GM12878 (cell line): ENCODE results near the gene SLITRK1. TPM values are rescaled to one million over a fixed set of nuclear protein-coding genes. Genes with fewer than 3 reads are reported as not detected.

Experiments
- BHLHE40 ChIP-seq, 2 experiments: fragments of 450-650 bp in 1 of 2; IDR thresholded peaks; 2 replicates each; pipeline ENCODE4 v1.6.1; 2011 to 2017; ENCODE audit warnings: low read depth in 2 of 2, borderline replicate concordance in 1 of 2, improper control_type of control experiment in 1 of 2, low read length in 1 of 2, mild to moderate bottlenecking in 1 of 2
- CHD2 ChIP-seq: IDR thresholded peaks from 2 replicates; pipeline ENCODE4 v1.6.1; 2011; ENCODE audit warnings: low read depth, low read length, improper control_type of control experiment, borderline replicate concordance
- HDAC2 ChIP-seq: fragments of 200-600 bp; sonication (generic); IDR thresholded peaks from 2 replicates; pipeline ENCODE4 v1.6.1; 2017
- HDAC6 ChIP-seq: fragments of 200-600 bp; sonication (generic); IDR thresholded peaks from one replicate; pipeline ENCODE4 v1.8.0; 2017; ENCODE audit warnings: antibody characterized with exemption; ENCODE audit not compliant: unreplicated experiment
- MEF2A ChIP-seq: IDR thresholded peaks from 2 replicates; pipeline ENCODE4 v1.6.1; 2011; ENCODE audit warnings: low read depth, mild to moderate bottlenecking, low read length, moderate library complexity; ENCODE audit not compliant: insufficient read depth
- MTA2 ChIP-seq: fragments of 450-650 bp; IDR thresholded peaks from 2 replicates; pipeline ENCODE4 v1.6.1; 2016; ENCODE audit warnings: low read depth, mild to moderate bottlenecking, moderate library complexity
- NBN ChIP-seq: fragments of 450-650 bp; IDR thresholded peaks from 2 replicates; pipeline ENCODE4 v1.6.1; 2016
- NFIC ChIP-seq: IDR thresholded peaks from 2 replicates; pipeline ENCODE4 v1.6.1; 2012; ENCODE audit warnings: low read depth, mild to moderate bottlenecking, inconsistent platforms, low read length, moderate library complexity
- NFYA ChIP-seq: IDR thresholded peaks from 2 replicates; pipeline ENCODE4 v1.6.1; 2011; ENCODE audit warnings: low read depth, mild to moderate bottlenecking, low read length, improper control_type of control experiment, borderline replicate concordance
- NR2F1 ChIP-seq: fragments of 450-650 bp; conservative IDR thresholded peaks from 2 replicates; pipeline ENCODE4 v1.6.1; 2017; ENCODE audit warnings: mild to moderate bottlenecking
- SKIL ChIP-seq: fragments of 450-650 bp; IDR thresholded peaks from 2 replicates; pipeline ENCODE4 v1.6.1; 2017; ENCODE audit warnings: mild to moderate bottlenecking, low read depth, inconsistent platforms; ENCODE audit not compliant: poor library complexity, severe bottlenecking
- TCF3 ChIP-seq: IDR thresholded peaks from 2 replicates; pipeline ENCODE4 v1.6.1; 2012; ENCODE audit warnings: low read depth, mild to moderate bottlenecking, low read length, borderline replicate concordance; ENCODE audit not compliant: insufficient read depth
- TCF7 ChIP-seq: IDR thresholded peaks from 2 replicates; pipeline ENCODE4 v1.6.1; 2014; ENCODE audit warnings: antibody characterized with exemption, borderline replicate concordance
- WRNIP1 ChIP-seq: IDR thresholded peaks from 2 replicates; pipeline ENCODE4 v1.6.1; 2011; ENCODE audit warnings: low read depth, low read length, improper control_type of control experiment, borderline replicate concordance
- YBX1 ChIP-seq: fragments of 450-650 bp; IDR thresholded peaks from 2 replicates; pipeline ENCODE4 v1.6.1; 2016; ENCODE audit warnings: antibody characterized with exemption
- ZNF24 ChIP-seq: fragments of 450-650 bp; IDR thresholded peaks from 2 replicates; pipeline ENCODE4 v1.6.1; 2017; ENCODE audit warnings: antibody characterized with exemption, mild to moderate bottlenecking
- ZZZ3 ChIP-seq: IDR thresholded peaks from 2 replicates; pipeline ENCODE4 v1.6.1; 2011; ENCODE audit warnings: low read depth; ENCODE audit not compliant: control insufficient read depth, insufficient read length
- polyA plus RNA-seq, 11 experiments: library from polyadenylated mRNA; depleted of rRNA in 4 of 11; unstranded in 6 of 11; stranded (reverse) in 5 of 11; fragments of >200 nt; fragmentation: Nextera tagmentation in 4 of 11; fragmentation: Illumina TruSeq in 1 of 11; extraction: Ambion mirVana in 4 of 11; extraction: Trizol in 1 of 11; gene quantifications; 1 replicate in 1 of 11; 2 replicates in 10 of 11; pipeline versions ENCODE4 v1.2.1 to v1.2.3, GENCODE V29; 2011 to 2016; ENCODE audit warnings: inconsistent platforms in 2 of 11, missing spikeins in 2 of 11, low read depth in 1 of 11
- total RNA-seq, 4 experiments: library from RNA; depleted of rRNA in 3 of 4; stranded (reverse); fragments of >200 nt in 3 of 4; fragmentation: Illumina TruSeq in 1 of 4; extraction: Trizol in 1 of 4; gene quantifications; 2 replicates each; pipeline versions ENCODE4 v1.2.1 to v1.2.3, GENCODE V29; 2013 to 2021
- TF ChIP-seq, protein P1 (sequence below): fragments of 450-650 bp; IDR thresholded peaks from 2 replicates; pipeline ENCODE4 v1.6.1; 2017; ENCODE audit warnings: mild to moderate bottlenecking
- TF ChIP-seq, protein P2 (sequence below): IDR thresholded peaks from 2 replicates; pipeline ENCODE4 v1.6.1; 2012; ENCODE audit warnings: improper control_type of control experiment, low read depth, low read length; ENCODE audit not compliant: insufficient replicate concordance
- TF ChIP-seq, protein P3 (sequence below): IDR thresholded peaks from 2 replicates; pipeline ENCODE4 v1.6.1; 2012; ENCODE audit warnings: low read depth, low read length, improper control_type of control experiment

SLITRK1 gene
- total and polyA plus RNA-seq, 10 of the 15 experiments (the other 5 are each of a cell fraction or from before 2014, with no cell fraction given), result 0.03 to 0.78 (median 0.26) TPM

DNA sequence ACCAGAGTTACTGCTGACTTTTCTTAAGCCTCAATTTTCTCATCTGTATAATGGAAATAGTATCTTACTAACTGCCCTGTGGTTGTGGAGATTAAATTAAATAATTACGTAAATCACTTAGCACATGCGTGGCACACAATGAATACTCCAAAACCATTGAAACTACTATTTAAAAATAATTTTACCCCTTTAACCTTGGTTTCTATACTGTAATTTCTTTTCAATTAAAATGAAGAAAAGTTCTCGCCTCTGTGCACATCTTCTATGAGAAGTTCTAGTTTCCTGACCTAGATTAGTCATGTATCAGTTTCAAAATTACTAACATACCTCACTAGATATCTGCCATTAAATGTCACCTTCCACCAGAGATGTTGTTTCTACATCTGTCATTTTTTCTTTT lies 5.7 kb downstream of the SLITRK1 start (continued):
- TF ChIP-seq YBX1 (no peak), BHLHE40 (IDR thresholded peaks at IDR 0.05; ENCODE audit: borderline replicate concordance in 1 of 2, low read depth in 2 of 2, low read length in 1 of 2) (peak; percentile 42 to 62; a peak in 2 of 4 replicates), SKIL (peak; percentile 56), NFYA (no peak), HDAC6 (no peak), MEF2A (peak; percentile 50; the same call in 1 of the 2 replicates), HDAC2 (no peak), NR2F1 (peak; percentile 96), ZNF24 (0 out of 2 replicates have a peak, but pooled peaks have one; percentile 56), TCF7 (no peak), NBN (no peak; the same call in 1 of the 2 replicates), MTA2 (peak; percentile 98), ZZZ3 (no peak), WRNIP1 (no peak), TCF3 (no peak), NFIC (peak; percentile 69; the same call in 1 of the 2 replicates), CHD2 (no peak)
- TF ChIP-seq, protein P1, sequence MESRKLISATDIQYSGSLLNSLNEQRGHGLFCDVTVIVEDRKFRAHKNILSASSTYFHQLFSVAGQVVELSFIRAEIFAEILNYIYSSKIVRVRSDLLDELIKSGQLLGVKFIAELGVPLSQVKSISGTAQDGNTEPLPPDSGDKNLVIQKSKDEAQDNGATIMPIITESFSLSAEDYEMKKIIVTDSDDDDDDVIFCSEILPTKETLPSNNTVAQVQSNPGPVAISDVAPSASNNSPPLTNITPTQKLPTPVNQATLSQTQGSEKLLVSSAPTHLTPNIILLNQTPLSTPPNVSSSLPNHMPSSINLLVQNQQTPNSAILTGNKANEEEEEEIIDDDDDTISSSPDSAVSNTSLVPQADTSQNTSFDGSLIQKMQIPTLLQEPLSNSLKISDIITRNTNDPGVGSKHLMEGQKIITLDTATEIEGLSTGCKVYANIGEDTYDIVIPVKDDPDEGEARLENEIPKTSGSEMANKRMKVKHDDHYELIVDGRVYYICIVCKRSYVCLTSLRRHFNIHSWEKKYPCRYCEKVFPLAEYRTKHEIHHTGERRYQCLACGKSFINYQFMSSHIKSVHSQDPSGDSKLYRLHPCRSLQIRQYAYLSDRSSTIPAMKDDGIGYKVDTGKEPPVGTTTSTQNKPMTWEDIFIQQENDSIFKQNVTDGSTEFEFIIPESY, result no peak
- TF ChIP-seq, protein P2, sequence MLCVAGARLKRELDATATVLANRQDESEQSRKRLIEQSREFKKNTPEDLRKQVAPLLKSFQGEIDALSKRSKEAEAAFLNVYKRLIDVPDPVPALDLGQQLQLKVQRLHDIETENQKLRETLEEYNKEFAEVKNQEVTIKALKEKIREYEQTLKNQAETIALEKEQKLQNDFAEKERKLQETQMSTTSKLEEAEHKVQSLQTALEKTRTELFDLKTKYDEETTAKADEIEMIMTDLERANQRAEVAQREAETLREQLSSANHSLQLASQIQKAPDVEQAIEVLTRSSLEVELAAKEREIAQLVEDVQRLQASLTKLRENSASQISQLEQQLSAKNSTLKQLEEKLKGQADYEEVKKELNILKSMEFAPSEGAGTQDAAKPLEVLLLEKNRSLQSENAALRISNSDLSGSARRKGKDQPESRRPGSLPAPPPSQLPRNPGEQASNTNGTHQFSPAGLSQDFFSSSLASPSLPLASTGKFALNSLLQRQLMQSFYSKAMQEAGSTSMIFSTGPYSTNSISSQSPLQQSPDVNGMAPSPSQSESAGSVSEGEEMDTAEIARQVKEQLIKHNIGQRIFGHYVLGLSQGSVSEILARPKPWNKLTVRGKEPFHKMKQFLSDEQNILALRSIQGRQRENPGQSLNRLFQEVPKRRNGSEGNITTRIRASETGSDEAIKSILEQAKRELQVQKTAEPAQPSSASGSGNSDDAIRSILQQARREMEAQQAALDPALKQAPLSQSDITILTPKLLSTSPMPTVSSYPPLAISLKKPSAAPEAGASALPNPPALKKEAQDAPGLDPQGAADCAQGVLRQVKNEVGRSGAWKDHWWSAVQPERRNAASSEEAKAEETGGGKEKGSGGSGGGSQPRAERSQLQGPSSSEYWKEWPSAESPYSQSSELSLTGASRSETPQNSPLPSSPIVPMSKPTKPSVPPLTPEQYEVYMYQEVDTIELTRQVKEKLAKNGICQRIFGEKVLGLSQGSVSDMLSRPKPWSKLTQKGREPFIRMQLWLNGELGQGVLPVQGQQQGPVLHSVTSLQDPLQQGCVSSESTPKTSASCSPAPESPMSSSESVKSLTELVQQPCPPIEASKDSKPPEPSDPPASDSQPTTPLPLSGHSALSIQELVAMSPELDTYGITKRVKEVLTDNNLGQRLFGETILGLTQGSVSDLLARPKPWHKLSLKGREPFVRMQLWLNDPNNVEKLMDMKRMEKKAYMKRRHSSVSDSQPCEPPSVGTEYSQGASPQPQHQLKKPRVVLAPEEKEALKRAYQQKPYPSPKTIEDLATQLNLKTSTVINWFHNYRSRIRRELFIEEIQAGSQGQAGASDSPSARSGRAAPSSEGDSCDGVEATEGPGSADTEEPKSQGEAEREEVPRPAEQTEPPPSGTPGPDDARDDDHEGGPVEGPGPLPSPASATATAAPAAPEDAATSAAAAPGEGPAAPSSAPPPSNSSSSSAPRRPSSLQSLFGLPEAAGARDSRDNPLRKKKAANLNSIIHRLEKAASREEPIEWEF, result no peak
- TF ChIP-seq, protein P3, sequence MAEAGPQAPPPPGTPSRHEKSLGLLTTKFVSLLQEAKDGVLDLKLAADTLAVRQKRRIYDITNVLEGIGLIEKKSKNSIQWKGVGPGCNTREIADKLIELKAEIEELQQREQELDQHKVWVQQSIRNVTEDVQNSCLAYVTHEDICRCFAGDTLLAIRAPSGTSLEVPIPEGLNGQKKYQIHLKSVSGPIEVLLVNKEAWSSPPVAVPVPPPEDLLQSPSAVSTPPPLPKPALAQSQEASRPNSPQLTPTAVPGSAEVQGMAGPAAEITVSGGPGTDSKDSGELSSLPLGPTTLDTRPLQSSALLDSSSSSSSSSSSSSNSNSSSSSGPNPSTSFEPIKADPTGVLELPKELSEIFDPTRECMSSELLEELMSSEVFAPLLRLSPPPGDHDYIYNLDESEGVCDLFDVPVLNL, result no peak
